H1 (cell line): ENCODE data around the gene RHOB. TPM values are rescaled to one million over a fixed set of nuclear protein-coding genes. Genes with fewer than 3 reads are reported as not detected.

Source experiments
- CTCF ChIA-PET: fragments of 300-600 bp; sonication (Branson Sonifier 250); formaldehyde crosslinking; loops from one replicate; lab custom pipeline; 2021; ENCODE audit not compliant: partially characterized antibody; lab: Charles Lee
- POLR2A ChIA-PET: fragments of 300-600 bp; sonication (Branson Sonifier 250); formaldehyde crosslinking; loops from one replicate; lab custom pipeline; 2021; ENCODE audit warnings: inconsistent platforms; ENCODE audit not compliant: partially characterized antibody; lab: Charles Lee
- DNase-seq, 2 experiments: peaks; one replicate each; pipeline versions ENCODE4 v3.0.0 to v3.0.0-alpha.2; 2010 to 2022; ENCODE audit warnings: low spot score in 2 of 2, low read depth in 1 of 2, mixed read lengths in 1 of 2
- FAIRE-seq: peaks from 2 replicates; lab custom pipeline; 2011; peaks lifted over from hg19 to GRCh38; lab: Jason Lieb, UNC
- H2AFZ ChIP-seq: 2 replicates; pipeline ENCODE4 v1.8.1; 2012; ENCODE audit warnings: low read length, inconsistent platforms
- H2AK5ac ChIP-seq: 2 replicates; pipeline ENCODE4 v1.6.1; 2013; ENCODE audit warnings: low read depth, low read length
- H2BK120ac ChIP-seq: replicated peaks from 2 replicates; pipeline ENCODE3; 2013; ENCODE audit warnings: low read depth, low read length, inconsistent platforms
- H2BK12ac ChIP-seq: 2 replicates; pipeline ENCODE4 v1.6.1; 2013; ENCODE audit warnings: low read depth, low read length
- H2BK15ac ChIP-seq: 2 replicates; pipeline ENCODE4 v1.6.1; 2013; ENCODE audit warnings: low read length
- H2BK20ac ChIP-seq: 2 replicates; pipeline ENCODE4 v1.6.1; 2013; ENCODE audit warnings: low read length
- H2BK5ac ChIP-seq: 2 replicates; pipeline ENCODE4 v1.6.1; 2013; ENCODE audit warnings: low read depth, low read length
- H3K14ac ChIP-seq: 2 replicates; pipeline ENCODE4 v1.6.1; 2013; ENCODE audit warnings: inconsistent platforms; ENCODE audit not compliant: insufficient read length
- H3K18ac ChIP-seq: 2 replicates; pipeline ENCODE4 v1.6.1; 2013; ENCODE audit warnings: low read length; ENCODE audit errors: extremely low read depth
- H3K23ac ChIP-seq: 2 replicates; pipeline ENCODE4 v1.6.1; 2013; ENCODE audit warnings: inconsistent platforms; ENCODE audit not compliant: insufficient read length
- H3K23me2 ChIP-seq: 2 replicates; pipeline ENCODE4 v1.6.1; 2013; ENCODE audit warnings: low read depth, low read length
- H3K27ac ChIP-seq: 2 replicates; pipeline ENCODE4 v1.6.1; 2011; ENCODE audit warnings: low read depth, low read length, inconsistent platforms
- H3K27me3 ChIP-seq, 4 experiments: replicated peaks in 1 of 4; 1 replicate in 1 of 4; 2 replicates in 3 of 4; pipeline versions ENCODE4 v1.6.1 to v1.8.1; 2011 to 2013; ENCODE audit warnings: low read length in 3 of 4, mild to moderate bottlenecking in 3 of 4, inconsistent platforms in 2 of 4, mixed read lengths in 2 of 4, moderate library complexity in 1 of 4; ENCODE audit not compliant: control insufficient read depth in 3 of 4, insufficient read depth in 3 of 4; ENCODE audit errors: extremely low read depth in 1 of 4
- H3K36me3 ChIP-seq, 4 experiments: 2 replicates each; pipeline versions ENCODE4 v1.6.1 to v1.8.1; 2011 to 2013; ENCODE audit warnings: mild to moderate bottlenecking in 4 of 4, low read length in 3 of 4, moderate library complexity in 2 of 4, control low read depth in 1 of 4, inconsistent platforms in 1 of 4; ENCODE audit not compliant: insufficient read depth in 4 of 4, control insufficient read depth in 2 of 4
- H3K4ac ChIP-seq: replicated peaks from 2 replicates; pipeline ENCODE3; 2013; ENCODE audit warnings: low read length, low read depth, mixed read lengths, inconsistent platforms; ENCODE audit not compliant: insufficient read length
- H3K4me1 ChIP-seq, 4 experiments: replicated peaks in 1 of 4; 1 replicate in 1 of 4; 2 replicates in 3 of 4; pipeline versions ENCODE4 v1.6.1 to v1.8.1; 2011 to 2013; ENCODE audit warnings: low read length in 3 of 4, inconsistent platforms in 2 of 4, mixed read lengths in 1 of 4; ENCODE audit not compliant: insufficient read depth in 4 of 4, control insufficient read depth in 3 of 4
- H3K4me2 ChIP-seq, 2 experiments: 2 replicates each; pipeline versions ENCODE4 v1.6.1 to v1.8.1; 2011 to 2013; ENCODE audit warnings: low read depth in 2 of 2, low read length in 2 of 2, control low read depth in 1 of 2, inconsistent platforms in 1 of 2, mild to moderate bottlenecking in 1 of 2; ENCODE audit not compliant: insufficient read depth in 1 of 2
- H3K4me3 ChIP-seq, 4 experiments: fragments of 200-600, 300-600 bp in 1 of 4; sonication (generic), shearing (Covaris generic), sonication (Bioruptor Twin) in 1 of 4; 2 replicates each; pipeline versions ENCODE4 v1.5.1 to v1.8.1; 2011 to 2016; ENCODE audit warnings: low read length in 4 of 4, low read depth in 3 of 4, control low read depth in 2 of 4, inconsistent platforms in 2 of 4, mild to moderate bottlenecking in 2 of 4, mixed read lengths in 1 of 4, moderate library complexity in 1 of 4; ENCODE audit not compliant: insufficient read depth in 2 of 4; ENCODE audit errors: extremely low read depth in 1 of 4
- H3K56ac ChIP-seq: replicated peaks from 2 replicates; pipeline ENCODE3; 2013; ENCODE audit warnings: low read depth, mild to moderate bottlenecking, mixed read lengths, low read length, inconsistent platforms; ENCODE audit not compliant: insufficient read length
- H3K79me1 ChIP-seq: 2 replicates; pipeline ENCODE4 v1.6.1; 2013; ENCODE audit warnings: low read depth, low read length, control low read depth
- H3K79me2 ChIP-seq, 2 experiments: 2 replicates each; pipeline versions ENCODE4 v1.6.1 to v1.8.1; 2012 to 2013; ENCODE audit warnings: low read length in 2 of 2, mild to moderate bottlenecking in 2 of 2, inconsistent platforms in 1 of 2; ENCODE audit not compliant: insufficient read depth in 2 of 2, control insufficient read depth in 1 of 2
- H3K9ac ChIP-seq, 4 experiments: replicated peaks in 1 of 4; 1 replicate in 1 of 4; 2 replicates in 3 of 4; pipeline versions ENCODE4 v1.6.1 to v1.8.1; 2011 to 2013; ENCODE audit warnings: low read depth in 3 of 4, low read length in 3 of 4, control low read depth in 2 of 4, mild to moderate bottlenecking in 2 of 4, moderate library complexity in 2 of 4, inconsistent platforms in 1 of 4; ENCODE audit errors: extremely low read depth in 1 of 4
- H3K9me3 ChIP-seq, 2 experiments: 2 replicates each; pipeline versions ENCODE4 v1.6.1 to v1.8.1; 2012 to 2013; ENCODE audit warnings: mild to moderate bottlenecking in 2 of 2, moderate library complexity in 2 of 2, control low read depth in 1 of 2, inconsistent platforms in 1 of 2, low read depth in 1 of 2, low read length in 1 of 2, mixed read lengths in 1 of 2; ENCODE audit not compliant: insufficient read depth in 2 of 2
- H4K20me1 ChIP-seq, 2 experiments: replicated peaks in 1 of 2; 2 replicates each; pipeline versions ENCODE3 to v1.8.1; 2011 to 2013; ENCODE audit warnings: inconsistent platforms in 2 of 2, low read length in 2 of 2, mild to moderate bottlenecking in 1 of 2; ENCODE audit not compliant: insufficient read depth in 2 of 2, control insufficient read depth in 1 of 2
- H4K5ac ChIP-seq: 2 replicates; pipeline ENCODE4 v1.6.1; 2013; ENCODE audit warnings: low read length, low read depth, mixed read lengths, inconsistent platforms; ENCODE audit not compliant: insufficient read length
- H4K8ac ChIP-seq: 2 replicates; pipeline ENCODE4 v1.8.0; 2013; ENCODE audit warnings: mild to moderate bottlenecking, moderate library complexity, low read length, inconsistent platforms; ENCODE audit not compliant: insufficient read depth; ENCODE audit errors: extremely low read depth
- H4K91ac ChIP-seq: replicated peaks from 2 replicates; pipeline ENCODE3; 2013; ENCODE audit warnings: low read length, mixed read lengths, inconsistent platforms; ENCODE audit not compliant: insufficient read length
- CTBP2 ChIP-seq: IDR thresholded peaks from 2 replicates; pipeline ENCODE4 v1.7.0; 2011; ENCODE audit warnings: borderline replicate concordance, mild to moderate bottlenecking, moderate library complexity, mixed read lengths, low read length; ENCODE audit not compliant: insufficient read depth, insufficient read length
- GTF2F1 ChIP-seq: IDR thresholded peaks from 2 replicates; pipeline ENCODE4 v1.6.1; 2012; ENCODE audit warnings: low read depth, low read length, improper control_type of control experiment, borderline replicate concordance
- JUND ChIP-seq: IDR thresholded peaks from 2 replicates; pipeline ENCODE4 v1.6.1; 2011; ENCODE audit warnings: mild to moderate bottlenecking, improper control_type of control experiment, low read length
- PHF8 ChIP-seq: fragments of 200-600 bp; sonication (generic); conservative IDR thresholded peaks from 2 replicates; pipeline ENCODE4 v1.7.1; 2012; ENCODE audit warnings: low read depth, mild to moderate bottlenecking, inconsistent platforms, low read length, moderate library complexity
- RAD21 ChIP-seq, 2 experiments: IDR thresholded peaks in 1 of 2; conservative IDR thresholded peaks in 1 of 2; 2 replicates each; pipeline ENCODE4 v1.6.1; 2011; ENCODE audit warnings: low read depth in 2 of 2, low read length in 2 of 2, improper control_type of control experiment in 1 of 2, inconsistent platforms in 1 of 2, mild to moderate bottlenecking in 1 of 2, moderate library complexity in 1 of 2
- SIX5 ChIP-seq: IDR thresholded peaks from 2 replicates; pipeline ENCODE4 v1.6.1; 2011; ENCODE audit warnings: mild to moderate bottlenecking, low read depth, low read length
- whole genome bisulfite sequencing, 2 experiments: shearing (Covaris generic) in 1 of 2; methylation state at CpG; one replicate each; pipeline versions ENCODE4 v1.1.6 to v1.1.7; 2013 to 2015; ENCODE audit warnings: low lambda C conversion rate in 2 of 2, mixed read lengths in 2 of 2, inconsistent platforms in 1 of 2, low coverage in 1 of 2, missing lambda C conversion rate in 1 of 2; ENCODE audit not compliant: insufficient replicate concordance in 2 of 2, insufficient coverage in 1 of 2, insufficient read length in 1 of 2; ENCODE audit errors: extremely low coverage in 1 of 2, missing lambda C conversion rate in 1 of 2; 5-methylcytosine and 5-hydroxymethylcytosine counted together
- polyA plus RNA-seq, 7 experiments: library from polyadenylated mRNA; depleted of rRNA in 3 of 7; stranded (reverse) in 5 of 7; unstranded in 2 of 7; fragments of >200 nt in 5 of 7; fragments of 200-250 nt in 2 of 7; gene quantifications; 1 replicate in 5 of 7; 2 replicates in 1 of 7; 4 replicates in 1 of 7; pipeline versions ENCODE4 v1.2.1 to v1.2.3, GENCODE V29; 2011 to 2013; ENCODE audit warnings: missing spikeins in 2 of 7, mixed read lengths in 2 of 7
- total RNA-seq: library from RNA; stranded (reverse); fragmentation: NEBNext Ultra II Directional; extraction: Animal tissue kit (Norgen Biotek cat#: 25700); gene quantifications from 2 replicates; pipeline ENCODE4 v1.2.1, GENCODE V29; 2021
- TF ChIP-seq, protein P1 (sequence below), 3 experiments: IDR thresholded peaks; 1 replicate in 2 of 3; 2 replicates in 1 of 3; pipeline versions ENCODE4 v1.5.1 to v1.6.1; 2011; ENCODE audit warnings: low read length in 3 of 3, mild to moderate bottlenecking in 3 of 3, inconsistent platforms in 2 of 3, low read depth in 1 of 3, moderate library complexity in 1 of 3; ENCODE audit not compliant: insufficient read depth in 1 of 3; ENCODE audit errors: control extremely low read depth in 1 of 3
- TF ChIP-seq, protein P2 (sequence below): IDR thresholded peaks from 2 replicates; pipeline ENCODE4 v1.6.1; 2012; ENCODE audit warnings: inconsistent platforms

RHOB gene
- total and polyA plus RNA-seq, 2 of the 8 experiments (the other 6 are each of a cell fraction or from before 2014, with no cell fraction given), result 9.3 to 9.5 TPM

DNA sequence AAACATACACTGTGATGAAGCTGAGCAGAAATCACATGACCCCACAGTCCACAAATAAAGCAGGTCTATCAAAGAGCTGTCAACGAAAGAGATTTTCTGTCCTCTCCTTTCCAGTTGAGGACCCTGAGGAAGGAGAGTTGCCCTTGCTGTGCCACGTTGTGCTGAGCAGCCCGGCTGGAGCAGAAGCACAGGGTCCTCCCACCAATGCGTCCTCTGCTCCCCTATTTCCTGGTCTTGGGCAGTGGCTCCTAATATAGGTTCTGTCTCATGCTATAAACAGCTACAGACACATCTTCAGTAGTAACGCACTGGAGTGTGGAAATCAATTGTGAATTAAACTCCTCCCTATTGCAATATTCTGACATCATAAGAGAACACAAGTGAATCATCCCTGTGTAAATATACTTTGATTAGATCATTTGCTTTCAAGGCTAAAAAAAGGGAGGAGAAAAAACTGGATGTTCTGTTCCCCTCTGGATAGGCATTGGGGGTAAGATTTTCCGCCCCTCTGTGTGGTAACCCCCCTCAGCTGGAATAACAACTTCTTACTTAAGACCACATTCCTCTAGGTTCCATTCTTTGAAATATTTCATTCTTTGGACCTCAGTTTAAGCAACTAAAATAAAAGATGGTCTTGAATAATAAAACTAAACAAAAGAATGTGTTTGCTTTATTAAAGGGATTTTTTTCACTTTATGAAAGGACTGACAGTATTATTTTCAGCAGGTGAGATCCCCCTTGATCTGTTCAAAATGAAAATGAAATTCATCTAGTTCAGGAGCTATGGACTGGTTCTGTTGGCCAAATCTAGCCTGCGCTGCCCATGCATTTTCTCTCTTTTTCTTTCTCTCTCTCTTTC lies 8.3 kb upstream of the RHOB start:
- Histone ChIP-seq H4K5ac (no peak overlapping the region), H2AFZ (no peak overlapping the region), H2BK12ac (no peak overlapping the region), H3K4ac (no peak overlapping the region), H3K9ac (no peak overlapping the region), H2BK5ac (no peak overlapping the region), H2BK15ac (no peak overlapping the region), H4K91ac (no peak overlapping the region), H3K14ac (no peak overlapping the region), H2BK20ac (no peak overlapping the region), H3K27ac (no peak overlapping the region), H3K4me3 (no peak overlapping the region), H3K23ac (no peak overlapping the region), H3K23me2 (no peaks in the 10 kb centered on the region; the same call in 1 of the 2 replicates), H3K4me1 (no peaks in the 10 kb centered on the region), H2BK120ac (no peak overlapping the region), H4K20me1 (no peaks in the 10 kb centered on the region), H3K4me2 (no peak overlapping the region), H3K18ac (no peak overlapping the region), H2AK5ac (no peak overlapping the region), H3K79me1 (no peaks in the 10 kb centered on the region), H3K9me3 (no peaks in the 10 kb centered on the region), H3K27me3 (no peaks in the 10 kb centered on the region), H3K36me3 (no peaks in the 10 kb centered on the region), H3K56ac (no peak overlapping the region), H3K79me2 (no peaks in the 10 kb centered on the region), H4K8ac (no peak overlapping the region)
- CTCF ChIA-PET, result interaction anchor here (0.5 to 25.0 kb wide), 11 partner anchors 9 to 1238 kb away, joined by 3 to 404 read pairs (median 8); partner anchors contain the start of genes HS1BP3 and RHOB
- FAIRE-seq, result no peak
- POLR2A ChIA-PET, result interaction anchor here (1.2 to 2.9 kb wide), 3 partner anchors 9 to 208 kb away, joined by 4 to 14 read pairs (median 4); partner anchors contain the start of gene RHOB
- DNase-seq, result no peak
- 88% methylated on average over 7 of the region's 7 CpGs; no CpG with 5 or more reads in 1 of the 2 experiments for WGBS, 2 experiments
- TF ChIP-seq, protein P1, sequence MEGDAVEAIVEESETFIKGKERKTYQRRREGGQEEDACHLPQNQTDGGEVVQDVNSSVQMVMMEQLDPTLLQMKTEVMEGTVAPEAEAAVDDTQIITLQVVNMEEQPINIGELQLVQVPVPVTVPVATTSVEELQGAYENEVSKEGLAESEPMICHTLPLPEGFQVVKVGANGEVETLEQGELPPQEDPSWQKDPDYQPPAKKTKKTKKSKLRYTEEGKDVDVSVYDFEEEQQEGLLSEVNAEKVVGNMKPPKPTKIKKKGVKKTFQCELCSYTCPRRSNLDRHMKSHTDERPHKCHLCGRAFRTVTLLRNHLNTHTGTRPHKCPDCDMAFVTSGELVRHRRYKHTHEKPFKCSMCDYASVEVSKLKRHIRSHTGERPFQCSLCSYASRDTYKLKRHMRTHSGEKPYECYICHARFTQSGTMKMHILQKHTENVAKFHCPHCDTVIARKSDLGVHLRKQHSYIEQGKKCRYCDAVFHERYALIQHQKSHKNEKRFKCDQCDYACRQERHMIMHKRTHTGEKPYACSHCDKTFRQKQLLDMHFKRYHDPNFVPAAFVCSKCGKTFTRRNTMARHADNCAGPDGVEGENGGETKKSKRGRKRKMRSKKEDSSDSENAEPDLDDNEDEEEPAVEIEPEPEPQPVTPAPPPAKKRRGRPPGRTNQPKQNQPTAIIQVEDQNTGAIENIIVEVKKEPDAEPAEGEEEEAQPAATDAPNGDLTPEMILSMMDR (IDR thresholded peaks at IDR 0.05; ENCODE audit: control extremely low read depth in 1 of 3, insufficient read depth in 1 of 3, low read depth in 1 of 3, low read length in 3 of 3), result no peak
- TF ChIP-seq SIX5 (no peak), JUND (no peak), PHF8 (no peak), GTF2F1 (no peak), CTBP2 (no peak), RAD21 (IDR thresholded peaks at IDR 0.05 in 1 of 2, conservative IDR thresholded peaks at IDR 0.05 in 1 of 2; ENCODE audit: low read depth in 2 of 2, low read length in 2 of 2) (no peak)
- TF ChIP-seq, protein P2, sequence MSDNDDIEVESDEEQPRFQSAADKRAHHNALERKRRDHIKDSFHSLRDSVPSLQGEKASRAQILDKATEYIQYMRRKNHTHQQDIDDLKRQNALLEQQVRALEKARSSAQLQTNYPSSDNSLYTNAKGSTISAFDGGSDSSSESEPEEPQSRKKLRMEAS, result no peak
